NK-92 treated with Interleukin-12 subunit alpha and Interleukin-12 subunit beta, amount 100 ng/mL, for 24 hours (cell line): Measurements from ENCODE around the gene FHL2.

Experiments used
- DNase-seq: peaks from one replicate; lab custom pipeline; 2025; lab: John Stamatoyannopoulos, UW

FHL2 gene

DNA sequence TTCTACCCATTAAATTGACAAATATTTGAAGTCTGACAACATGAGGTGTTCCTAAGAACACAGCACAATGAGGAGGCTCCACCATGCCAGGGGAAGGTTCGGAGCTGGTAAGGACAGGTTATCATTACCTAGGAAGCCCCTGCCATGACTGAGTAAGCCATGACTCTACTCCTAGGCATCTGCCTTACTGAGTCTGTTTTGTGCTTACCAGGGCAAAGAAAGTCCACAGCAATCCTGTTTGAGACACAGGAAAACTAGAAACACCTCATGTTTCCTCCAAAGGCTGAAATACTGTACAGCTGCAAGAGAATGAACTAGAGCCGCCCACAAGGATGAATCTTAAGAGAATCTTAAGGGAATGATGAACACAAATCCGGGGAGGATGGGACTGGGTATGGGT lies 80.9 kb downstream of the FHL2 start:
- no peak for DNase-seq

DNA sequence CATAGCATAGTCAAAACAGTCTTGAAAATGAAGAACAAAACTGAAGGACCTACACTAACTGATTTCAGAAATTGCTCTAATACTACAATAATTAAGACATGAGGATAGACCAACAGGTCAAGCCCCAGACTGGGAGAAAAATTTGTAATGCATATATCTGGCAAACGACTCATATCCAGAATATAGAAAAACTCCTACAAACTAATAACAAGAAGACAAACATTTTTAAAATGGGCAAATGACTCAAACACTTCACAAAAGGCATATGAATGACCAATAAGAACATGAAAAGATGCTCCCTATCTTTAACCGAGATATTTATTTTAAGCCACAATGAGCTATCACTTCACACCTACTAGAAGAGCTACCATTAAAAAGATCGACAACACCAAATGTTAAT lies 83.5 kb downstream of the FHL2 start:
- DNase-seq: no peak

DNA sequence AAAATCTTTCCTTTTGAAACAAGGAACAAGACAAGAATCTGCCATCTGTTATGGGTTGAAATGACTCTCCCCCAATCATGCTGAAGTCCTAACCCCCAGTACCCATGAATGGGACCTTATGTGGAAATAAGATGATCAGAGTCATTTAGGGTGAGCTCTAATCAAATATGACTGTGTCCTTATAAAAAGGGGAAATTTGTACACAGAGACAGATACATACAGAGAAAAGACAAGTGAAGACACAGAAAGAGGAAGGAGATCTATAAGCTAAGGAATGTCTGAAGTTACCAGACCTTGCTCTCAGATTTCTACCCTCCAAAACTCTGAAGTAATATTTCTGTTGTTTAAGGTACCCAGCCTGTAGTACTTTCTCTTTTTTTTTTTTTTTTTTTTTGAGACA lies 85.0 kb downstream of the FHL2 start:
- no peak for DNase-seq
